ENCODE data around the gene OGA. TPM values are rescaled to one million over a fixed set of nuclear protein-coding genes. Genes with fewer than 3 reads are reported as not detected.
"Not testable (repeated sequence)": the region's sequence is repeated elsewhere in the genome, so short reads cannot be mapped to it uniquely, and the experiment has no call there.

Gene OGA
- total RNA-seq, 1 donor from 2014 or later = 89.4 TPM

- no peak for DNase-seq (ENCODE audit: low read depth)
Observed at GRCh38 chr10:101807158-101807557, 11.1 kb downstream of the OGA start.

DNA sequence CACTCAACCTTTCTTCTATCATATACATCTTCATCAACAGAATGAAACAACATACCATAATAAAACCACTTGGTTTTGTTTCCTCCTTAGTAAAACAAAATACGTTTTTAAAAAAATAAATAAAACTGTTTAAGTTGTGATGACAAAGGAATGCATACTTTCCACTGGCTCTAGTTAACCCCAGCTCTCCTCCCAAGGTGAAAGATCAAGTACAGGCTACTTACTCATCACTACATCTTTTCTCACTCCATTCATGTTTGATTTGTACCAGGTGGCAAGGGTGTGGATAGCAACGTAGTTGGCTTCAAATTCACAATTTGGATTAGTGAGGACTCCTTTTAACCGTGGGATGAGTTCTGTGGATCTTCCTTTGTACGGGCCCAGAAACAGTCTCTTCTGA, 14.7 kb downstream of the OGA start:
- no peak for DNase-seq (ENCODE audit: low read depth)

GRCh38 chr10:101797403-101798059, 20.7 kb downstream of the OGA start:
- DNase-seq (ENCODE audit: low read depth) = no peak

DNA sequence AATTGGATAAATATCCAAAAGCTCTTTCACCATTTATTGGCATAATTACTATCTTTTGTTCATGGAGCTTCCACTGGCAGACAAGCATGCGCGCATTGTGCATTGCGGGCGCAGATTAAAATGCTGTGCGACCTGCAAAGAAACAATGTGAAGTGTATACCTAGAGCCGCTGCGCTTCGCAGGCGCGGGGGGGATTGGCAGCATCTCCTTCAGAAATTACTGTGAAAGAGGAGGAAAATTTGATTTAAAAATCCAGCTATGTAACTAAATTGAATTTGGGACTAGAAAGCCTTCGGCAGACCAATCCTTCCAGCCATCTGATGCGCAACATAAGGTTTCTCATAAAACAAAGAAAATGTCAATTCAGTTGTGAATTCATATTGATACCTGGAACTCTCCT, 24.7 kb downstream of the OGA start:
- DNase-seq (ENCODE audit: low read depth) = no peak

DNA sequence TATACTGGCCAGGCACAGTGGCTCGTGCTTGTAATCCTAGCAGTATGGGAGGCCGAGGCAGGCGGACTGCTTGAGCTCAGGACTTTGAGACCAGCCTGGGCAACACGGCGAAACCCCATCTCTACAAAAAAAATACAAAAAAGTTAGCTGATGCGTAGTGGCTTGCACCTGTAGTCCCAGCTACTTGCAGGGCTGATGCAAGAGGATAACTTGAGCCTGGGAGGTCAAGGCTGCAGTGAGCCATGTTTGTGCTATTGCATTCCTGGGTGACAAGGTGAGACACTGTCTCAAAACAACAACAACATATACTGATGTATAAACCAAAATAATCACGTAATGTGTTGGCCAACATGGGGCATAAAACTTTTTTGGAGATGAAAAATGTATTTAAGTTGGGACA, 28.6 kb downstream of the OGA start:
- no peak for DNase-seq (ENCODE audit: low read depth)

DNA sequence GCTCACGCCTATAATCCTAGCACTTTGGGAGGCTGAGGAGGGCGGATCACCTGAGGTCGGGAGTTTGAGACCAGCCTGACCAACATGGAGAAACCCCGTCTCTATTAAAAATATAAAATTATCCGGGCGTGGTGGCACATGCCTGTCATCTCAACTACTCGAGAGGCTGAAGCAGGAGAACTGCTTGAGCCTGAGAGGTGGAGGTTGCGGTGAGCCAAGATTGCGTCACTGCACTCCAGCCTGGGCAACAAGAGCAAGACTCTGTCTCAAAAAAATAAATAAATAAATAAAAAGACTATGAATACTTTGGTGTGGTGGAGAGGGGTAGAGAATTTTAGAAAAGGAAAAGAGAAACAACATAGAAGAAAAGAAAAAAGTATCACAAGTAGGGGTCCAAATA, 29.0 kb downstream of the OGA start:
- DNase-seq (ENCODE audit: low read depth) = not testable (repeated sequence)

GRCh38 chr10:101785801-101786200, 32.4 kb downstream of the OGA start:
- no peak for DNase-seq (ENCODE audit: low read depth)

- DNase-seq (ENCODE audit: low read depth) = no peak
Observed at GRCh38 chr10:101784558-101784957, 33.7 kb downstream of the OGA start.

- DNase-seq (ENCODE audit: low read depth) = no peak
Observed at GRCh38 chr10:101783736-101784118, 34.5 kb downstream of the OGA start.

- peak; percentile 82 for DNase-seq (ENCODE audit: low read depth)
Observed at GRCh38 chr10:101782811-101783735, 35.2 kb downstream of the OGA start, which contains the start of gene NPM3. NPM3 (minus strand) TSS chr10:101783446; CDS start chr10:101783390, 56 bp downstream.

GRCh38 chr10:101781984-101782810, 36.0 kb downstream of the OGA start:
- no peak for DNase-seq (ENCODE audit: low read depth)

DNA sequence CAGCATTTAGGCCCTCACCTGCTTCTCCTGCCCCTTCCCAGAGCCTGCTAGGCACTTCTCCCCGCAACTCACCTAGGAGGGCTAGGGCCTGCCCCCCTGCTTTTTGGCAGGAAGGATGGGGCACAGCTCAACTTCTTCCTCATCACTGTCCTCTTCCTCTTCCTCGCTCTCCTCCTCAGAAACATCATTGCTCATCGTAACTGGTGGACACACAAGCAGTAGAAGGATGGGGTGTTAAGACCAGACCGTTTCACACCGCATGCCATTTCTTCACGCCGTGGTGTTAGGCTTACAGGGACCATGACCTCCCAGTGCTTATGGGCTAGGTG, 36.6 kb downstream of the OGA start:
- DNase-seq (ENCODE audit: low read depth) = no peak

GRCh38 chr10:101780818-101781654, 37.2 kb downstream of the OGA start:
- DNase-seq (ENCODE audit: low read depth) = peak; percentile 70

GRCh38 chr10:101780187-101780817, 37.9 kb downstream of the OGA start:
- DNase-seq (ENCODE audit: low read depth) = no peak

- no peak for DNase-seq (ENCODE audit: low read depth)
Observed at GRCh38 chr10:101779544-101780186, 38.6 kb downstream of the OGA start.

GRCh38 chr10:101778781-101779543, 39.3 kb downstream of the OGA start:
- no peak for DNase-seq (ENCODE audit: low read depth)

DNA sequence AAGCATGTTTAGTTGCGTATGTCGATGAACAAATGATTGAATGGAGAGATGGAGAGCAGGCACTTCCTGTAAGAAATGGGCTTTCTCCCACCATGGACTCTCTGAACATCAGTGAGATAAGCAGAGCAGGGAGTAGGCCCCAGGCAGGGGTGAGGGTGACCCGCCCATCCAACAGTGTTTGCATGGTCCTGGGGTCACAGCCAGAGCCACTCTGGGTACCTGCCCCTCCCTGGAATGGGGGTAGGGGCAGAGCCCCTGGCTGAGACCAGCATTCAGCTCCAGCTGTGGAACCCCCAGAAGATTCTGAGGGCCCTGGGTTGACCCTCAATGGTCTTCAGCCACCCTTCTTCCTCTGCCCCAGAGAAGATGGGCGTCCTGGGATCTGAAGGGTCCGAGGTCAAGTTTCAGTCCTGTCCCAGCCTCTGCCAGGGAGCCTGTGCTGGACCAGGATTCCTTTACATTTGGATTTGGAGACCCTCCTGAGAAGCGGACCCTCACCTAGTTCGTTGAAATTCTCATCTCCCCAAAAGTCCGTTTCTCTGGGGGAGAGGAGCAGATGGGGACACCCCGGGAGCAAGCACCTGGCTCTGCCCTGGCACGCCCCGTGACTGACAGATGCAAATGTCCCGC, 40.0 kb downstream of the OGA start:
- no peak for DNase-seq (ENCODE audit: low read depth)

DNA sequence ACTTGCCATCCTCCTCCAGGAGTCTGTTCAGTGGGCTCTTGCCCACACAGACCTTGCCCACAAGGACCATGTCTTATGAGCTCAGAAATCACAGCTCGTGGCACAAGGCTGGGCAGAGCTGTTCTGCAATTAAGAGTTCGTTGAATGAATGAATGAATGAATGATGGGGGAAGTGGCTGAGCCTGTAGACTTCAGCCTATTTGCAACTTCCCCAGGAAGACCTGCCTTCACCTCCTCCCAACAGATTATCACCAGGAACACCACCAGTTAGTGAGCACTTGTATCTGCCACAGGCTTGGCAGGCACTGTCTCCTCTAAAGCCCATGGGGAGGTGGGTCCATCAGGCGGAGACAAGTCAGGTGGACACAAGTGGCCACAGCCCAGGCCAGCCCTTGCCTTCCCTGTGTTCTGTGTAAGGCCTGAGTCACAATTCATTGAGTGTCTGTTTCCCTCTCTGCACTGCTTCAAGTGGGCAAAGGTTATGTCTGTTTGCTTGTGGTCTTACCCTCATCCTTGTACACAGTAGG, 40.6 kb downstream of the OGA start:
- DNase-seq (ENCODE audit: low read depth) = no peak
